ENCODE measurements around the gene HOTAIR.

The HOTAIR gene

DNA sequence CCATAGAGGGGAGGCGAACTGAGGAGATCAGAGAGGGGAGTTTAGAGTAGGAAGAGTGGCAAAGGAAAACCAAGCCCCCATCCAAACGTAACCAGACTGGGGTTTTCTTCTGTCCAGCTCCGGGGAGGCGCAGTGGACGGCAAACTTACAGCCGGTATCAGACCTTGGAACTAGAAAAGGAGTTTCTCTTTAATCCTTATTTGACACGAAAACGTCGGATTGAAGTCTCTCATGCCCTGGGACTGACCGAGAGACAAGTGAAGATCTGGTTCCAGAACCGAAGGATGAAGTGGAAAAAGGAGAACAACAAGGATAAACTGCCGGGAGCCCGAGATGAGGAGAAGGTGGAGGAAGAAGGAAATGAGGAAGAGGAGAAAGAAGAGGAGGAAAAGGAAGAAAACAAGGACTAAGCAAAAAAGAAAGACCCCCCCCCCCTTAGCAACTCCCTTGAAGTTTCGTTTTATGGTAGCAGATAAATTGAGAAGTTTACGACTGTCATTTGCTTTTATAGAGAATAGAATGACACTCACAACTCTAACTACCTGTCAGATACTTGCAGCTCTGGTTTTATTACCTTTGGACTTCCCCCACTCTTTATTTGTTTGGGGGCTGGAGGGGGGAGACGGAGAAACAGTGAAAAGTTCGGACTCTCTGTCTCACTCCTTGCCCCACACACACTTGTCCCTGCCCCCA, 36.4 kb upstream of the HOTAIR start:
- DNase-seq = peak; percentile 34

DNA sequence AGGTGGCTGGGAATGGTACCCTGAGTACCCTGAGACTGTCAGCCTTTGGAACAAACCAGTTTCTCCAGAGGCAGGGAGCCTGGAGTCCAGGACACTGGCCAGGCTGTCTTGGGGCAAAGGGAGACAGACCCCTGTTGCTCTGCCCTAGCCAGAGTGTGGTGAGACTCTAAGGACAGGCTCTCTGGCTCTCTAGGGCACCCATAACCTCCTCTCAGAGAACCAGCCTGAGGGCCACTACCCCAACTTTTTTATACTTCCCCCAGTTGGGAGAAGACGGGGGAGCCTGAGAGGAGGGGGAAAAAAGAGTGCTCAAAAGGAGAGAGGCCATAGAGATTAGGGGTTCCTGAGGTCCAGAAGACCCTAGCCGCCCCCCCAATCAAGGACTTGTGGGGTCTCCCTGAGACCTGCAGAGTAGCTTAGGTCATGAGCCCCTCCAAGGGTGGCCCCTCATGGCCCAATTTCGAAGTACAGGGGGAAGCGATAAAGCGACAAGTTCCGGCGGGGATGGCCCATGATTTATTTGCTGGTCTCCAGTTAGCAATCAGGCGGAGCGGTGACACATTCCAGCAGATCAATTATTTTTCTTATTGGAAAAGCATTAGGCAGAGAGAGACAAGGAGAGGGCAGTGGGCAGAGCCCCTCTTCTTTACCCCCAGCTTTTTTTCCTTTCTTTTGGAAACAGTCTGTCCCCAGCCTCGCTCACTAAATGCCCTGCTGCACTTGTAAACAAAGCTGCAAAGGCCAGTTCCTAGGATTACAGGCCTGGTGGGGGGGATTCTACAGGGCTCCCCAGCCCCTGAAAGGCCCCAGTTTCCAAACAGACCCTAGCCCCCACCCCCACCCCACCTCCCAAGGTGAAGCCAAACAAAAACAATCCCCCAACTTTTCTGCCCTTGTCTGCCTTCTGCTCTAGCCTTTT, 35.6 kb upstream of the HOTAIR start:
- DNase-seq = no peak

- no peak for DNase-seq
Measured at GRCh38 chr12:54009171-54010052, 34.7 kb upstream of the HOTAIR start.

GRCh38 chr12:54008260-54008552, 33.5 kb upstream of the HOTAIR start:
- DNase-seq = no peak

- DNase-seq = no peak
Measured at GRCh38 chr12:54007538-54008259, 32.9 kb upstream of the HOTAIR start.

DNA sequence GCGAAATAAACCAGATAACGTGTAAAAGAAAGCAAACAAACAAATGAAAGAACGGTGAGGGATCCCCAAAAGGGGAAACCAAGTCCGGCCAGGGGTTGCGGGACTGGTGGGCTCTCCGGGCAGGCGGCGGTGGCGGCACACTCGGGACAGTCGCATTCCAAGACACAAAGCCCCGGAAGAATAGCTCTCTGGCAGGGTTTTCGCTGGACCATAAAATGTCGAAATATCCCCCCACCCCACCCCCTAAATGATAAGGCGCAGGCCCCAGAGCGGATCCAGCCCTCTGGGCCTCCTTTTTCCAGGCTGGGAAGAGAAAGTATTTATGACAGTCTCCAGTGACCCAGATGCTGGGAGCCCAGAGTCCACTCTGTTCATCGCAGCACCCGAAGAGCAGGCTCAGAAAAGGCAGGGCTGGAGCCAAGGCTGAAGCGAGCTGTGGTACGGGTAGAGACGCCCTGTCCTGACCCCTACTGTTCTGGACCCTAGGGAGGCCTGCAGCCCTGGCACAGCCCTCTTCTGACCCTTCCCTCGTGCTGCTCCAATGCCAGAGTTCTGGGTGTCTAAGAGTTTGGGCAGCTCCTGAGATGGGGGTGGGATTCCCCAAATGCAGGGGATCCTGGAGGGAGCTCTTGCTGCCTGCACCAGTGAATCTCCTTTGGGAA, 31.9 kb upstream of the HOTAIR start:
- DNase-seq = no peak

GRCh38 chr12:54005853-54006558, 31.3 kb upstream of the HOTAIR start:
- DNase-seq = peak; percentile 89

DNA sequence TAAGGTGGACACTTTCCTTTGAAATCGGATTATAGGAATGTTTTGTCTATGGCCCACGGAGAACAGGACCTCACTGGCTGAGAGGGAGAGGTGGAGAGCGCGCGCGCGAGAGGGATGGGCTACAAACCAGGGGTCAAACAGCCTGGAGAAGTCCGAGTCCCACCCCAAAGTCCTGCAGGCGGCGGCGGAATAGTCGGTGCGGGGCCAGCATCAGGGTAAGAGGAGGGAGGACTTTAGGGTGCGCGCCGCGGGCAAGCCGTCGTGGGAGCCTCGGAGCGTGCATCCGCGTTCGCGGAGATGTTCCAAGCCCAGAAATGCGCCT, 30.7 kb upstream of the HOTAIR start:
- DNase-seq = no peak

- no peak for DNase-seq
Measured at GRCh38 chr12:54004841-54005530, 30.2 kb upstream of the HOTAIR start.

DNA sequence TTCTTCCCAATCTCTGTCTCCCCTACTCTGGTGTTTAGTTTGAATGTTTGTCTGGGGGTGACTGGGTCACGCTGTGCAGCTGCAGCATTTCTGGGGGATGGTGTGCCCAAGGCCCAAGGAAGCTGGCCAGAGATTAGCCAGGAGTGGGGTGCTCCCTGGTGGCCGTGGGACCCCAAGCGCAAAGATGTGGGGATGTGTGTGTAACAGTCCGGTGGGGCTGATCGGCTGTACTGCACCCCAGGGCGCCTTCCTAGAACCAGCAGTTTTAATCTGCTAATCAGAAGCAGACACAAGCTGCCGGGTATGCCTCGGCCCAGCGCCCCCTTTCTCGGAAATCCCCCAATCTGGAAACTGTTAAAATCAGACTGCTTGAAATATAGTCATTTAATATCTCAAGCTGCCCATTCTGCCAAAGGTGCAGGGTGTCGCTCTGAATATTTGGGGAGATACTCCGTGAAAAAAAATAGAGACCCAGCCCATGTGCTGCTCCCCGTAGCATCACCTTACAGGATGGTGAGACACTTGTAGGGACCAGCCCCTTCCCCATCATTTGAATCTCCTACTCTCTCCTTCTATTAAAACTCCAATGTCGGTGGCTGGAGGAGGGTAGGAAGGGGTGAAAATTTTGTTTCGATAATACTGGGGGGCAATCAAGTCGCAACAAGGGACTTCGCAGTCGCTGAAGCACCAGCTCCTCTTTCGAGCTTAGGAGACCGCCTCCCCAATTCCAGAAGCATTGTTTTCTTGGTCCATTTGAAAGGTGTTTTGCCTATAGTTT, 29.5 kb upstream of the HOTAIR start:
- DNase-seq = no peak

GRCh38 chr12:54003625-54004024, 28.9 kb upstream of the HOTAIR start:
- no peak for DNase-seq

DNA sequence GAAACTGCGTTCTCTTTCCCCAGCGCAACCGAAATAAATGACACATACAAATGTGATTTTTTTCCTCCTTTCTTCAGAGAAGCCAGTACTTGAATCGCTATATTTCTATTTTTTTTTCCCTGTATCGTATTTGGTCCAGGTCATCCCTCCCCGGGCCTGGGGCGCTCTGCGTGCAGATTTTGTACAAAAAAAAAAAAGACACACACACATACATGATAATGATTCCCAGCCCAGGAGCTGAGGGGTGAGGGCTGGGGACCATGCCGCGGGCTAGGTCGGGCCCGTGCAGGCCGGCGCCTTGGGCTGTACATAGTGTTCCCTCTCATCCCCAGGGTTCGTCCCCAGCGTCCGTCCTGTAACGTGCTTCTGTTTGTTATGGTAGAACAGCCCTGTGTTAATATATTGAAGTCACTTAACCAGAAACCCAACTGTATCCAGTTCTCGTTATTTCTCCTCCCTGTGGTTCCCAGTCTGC, 28.2 kb upstream of the HOTAIR start:
- DNase-seq = no peak

- DNase-seq = no peak
Measured at GRCh38 chr12:54002278-54002914, 27.6 kb upstream of the HOTAIR start.

DNA sequence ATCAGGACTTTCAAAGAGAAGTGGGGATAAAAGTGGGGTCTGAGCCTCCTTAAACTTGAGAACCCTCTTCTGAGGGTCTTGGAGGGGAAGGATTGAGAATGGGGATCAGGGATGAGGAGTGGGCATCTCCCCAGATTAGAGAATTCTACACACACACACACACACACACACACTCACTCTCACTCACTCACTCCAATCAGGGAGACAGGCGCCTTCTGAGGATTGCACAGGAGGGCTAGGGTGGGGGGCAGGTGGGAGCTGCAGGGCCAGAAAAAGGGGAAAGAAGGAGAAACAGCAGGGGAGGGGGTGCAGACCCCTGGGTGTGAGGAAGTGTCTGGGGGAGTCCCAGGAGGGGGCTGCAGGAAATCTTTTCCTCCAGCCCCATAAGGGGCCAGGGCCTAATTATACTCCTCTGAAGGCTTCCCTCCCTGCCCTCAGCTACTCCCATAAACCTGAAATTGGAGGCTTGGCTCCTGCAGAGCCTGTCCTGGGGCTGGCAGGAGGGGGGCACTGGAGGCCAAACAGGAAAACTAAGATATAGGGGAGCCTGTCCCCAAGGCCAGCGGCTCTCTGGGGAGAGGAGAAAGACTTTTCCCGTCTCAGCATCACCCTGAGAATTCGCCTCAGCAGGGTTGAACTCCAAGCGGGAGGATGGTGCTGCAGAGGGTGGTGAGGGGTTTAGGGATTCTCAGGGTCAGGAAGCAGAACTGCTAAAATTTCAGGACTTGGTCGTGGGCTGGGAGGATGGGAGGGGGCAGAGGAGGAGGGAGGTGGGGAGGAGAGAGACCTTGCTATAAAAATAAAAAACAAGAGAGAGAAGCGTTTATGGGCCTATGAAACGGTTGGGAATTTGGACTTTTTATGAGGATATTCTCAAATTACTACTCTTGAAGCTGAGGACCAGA, 26.8 kb upstream of the HOTAIR start:
- no peak for DNase-seq

- DNase-seq = no peak
Measured at GRCh38 chr12:54000116-54001114, 25.7 kb upstream of the HOTAIR start, which contains the start of gene HOXC9. Gene HOXC9, plus strand, starts transcription at chr12:54000161. Its CDS starts 28 bp downstream, at chr12:54000189.

GRCh38 chr12:53999559-54000115, 24.9 kb upstream of the HOTAIR start:
- DNase-seq = no peak

DNA sequence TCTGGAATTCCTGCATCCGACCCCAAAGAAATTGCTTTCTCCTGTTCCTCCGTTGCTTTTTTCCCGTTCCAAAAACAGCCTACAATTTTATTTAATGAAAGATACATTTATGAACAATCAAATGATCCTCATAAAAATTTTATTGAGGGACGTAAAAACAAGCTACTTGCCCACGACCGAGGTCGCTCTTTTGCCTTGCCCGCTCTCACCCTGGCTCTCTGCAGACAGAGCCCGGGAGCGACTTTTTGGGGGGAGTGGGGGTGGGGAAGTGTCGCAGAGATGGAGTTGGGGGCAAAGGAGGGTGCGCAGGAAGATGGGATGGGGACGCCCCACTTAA, 24.1 kb upstream of the HOTAIR start:
- DNase-seq = no peak

Measured in OCI-M1 (cell line).